NCI-H2081 (cell line): ENCODE measurements around the gene SLC6A11.

ENCODE experiments used
- DNase-seq, 2 experiments: peaks; one replicate each; lab custom pipeline; 2025; lab: John Stamatoyannopoulos, UW

The SLC6A11 gene

GRCh38 chr3:10954740-10955139 lies 138.7 kb downstream of the SLC6A11 start:
- no peak for DNase-seq

GRCh38 chr3:10955711-10956453 lies 139.9 kb downstream of the SLC6A11 start:
- no peak for DNase-seq

- no peak for DNase-seq
These were observed 140.5 kb downstream of the SLC6A11 start for GRCh38 chr3:10956531-10956930.

GRCh38 chr3:10956986-10957385 lies 141.0 kb downstream of the SLC6A11 start:
- no peak for DNase-seq

- DNase-seq, result peak in 1 of 2 experiments; percentile 21
These were observed 142.1 kb downstream of the SLC6A11 start for GRCh38 chr3:10957976-10958749.

- DNase-seq, result no peak
These were observed 144.2 kb downstream of the SLC6A11 start for GRCh38 chr3:10960255-10960654.

- no peak for DNase-seq
These were observed 145.9 kb downstream of the SLC6A11 start for GRCh38 chr3:10961921-10962320.

- DNase-seq, result peak in 1 of 2 experiments; percentile 3
These were observed 146.5 kb downstream of the SLC6A11 start for GRCh38 chr3:10962481-10963036.

- DNase-seq, result no peak
These were observed 148.6 kb downstream of the SLC6A11 start for GRCh38 chr3:10964537-10965167.

- DNase-seq, result peak; percentile 39 to 48
These were observed 152.4 kb downstream of the SLC6A11 start for GRCh38 chr3:10968401-10968800.

GRCh38 chr3:10970306-10970960 lies 154.4 kb downstream of the SLC6A11 start:
- DNase-seq, result no peak

GRCh38 chr3:10972072-10972782 lies 156.2 kb downstream of the SLC6A11 start:
- DNase-seq, result no peak

- no peak for DNase-seq
These were observed 157.1 kb downstream of the SLC6A11 start for GRCh38 chr3:10973046-10973595.

- no peak for DNase-seq
These were observed 158.1 kb downstream of the SLC6A11 start for GRCh38 chr3:10974131-10974530.

GRCh38 chr3:10974746-10975375 lies 158.8 kb downstream of the SLC6A11 start:
- no peak for DNase-seq

GRCh38 chr3:10975695-10976234 lies 159.7 kb downstream of the SLC6A11 start:
- no peak for DNase-seq

GRCh38 chr3:10976770-10977169 lies 160.7 kb downstream of the SLC6A11 start:
- no peak for DNase-seq

- DNase-seq, result no peak
These were observed 162.0 kb downstream of the SLC6A11 start for GRCh38 chr3:10977892-10978510.

GRCh38 chr3:10978956-10979355 lies 162.9 kb downstream of the SLC6A11 start:
- no peak for DNase-seq

- DNase-seq, result no peak
These were observed 164.3 kb downstream of the SLC6A11 start for GRCh38 chr3:10980312-10980711.
